Ascending aorta (tissue), 2 donors: Measurements from ENCODE around the gene TCAP. TPM values are rescaled to one million over a fixed set of nuclear protein-coding genes. Genes with fewer than 3 reads are reported as not detected.

Experiments
- DNase-seq, 2 donors: peaks; one replicate each; pipeline ENCODE4 v3.0.0-alpha.2; 2019; ENCODE audit warnings: low spot score in 2 of 2
- H3K27ac ChIP-seq, 2 donors: fragments of 200-600 bp; sonication (generic); one replicate each; pipeline ENCODE4 v1.5.1; 2016 to 2017; ENCODE audit warnings: mild to moderate bottlenecking in 1 of 2
- H3K27me3 ChIP-seq: fragments of 200-600 bp; sonication (generic); one replicate; pipeline ENCODE4 v1.5.1; 2017
- H3K36me3 ChIP-seq, 2 donors: fragments of 200-600 bp; sonication (generic); one replicate each; pipeline ENCODE4 v1.5.1; 2016
- H3K4me1 ChIP-seq, 2 donors: fragments of 200-600 bp; sonication (generic); one replicate each; pipeline ENCODE4 v1.5.1; 2016 to 2017; ENCODE audit warnings: mild to moderate bottlenecking in 1 of 2
- H3K4me3 ChIP-seq, 2 donors: fragments of 200-600 bp; sonication (generic); one replicate each; pipeline ENCODE4 v1.5.1; 2016 to 2017; ENCODE audit warnings: mild to moderate bottlenecking in 1 of 2
- H3K9me3 ChIP-seq, 2 donors: fragments of 200-600 bp; sonication (generic); one replicate each; pipeline ENCODE4 v1.5.1; 2016
- CTCF ChIP-seq, 3 experiments: fragments of 200-600 bp in 2 of 3; fragments of 450-650 bp in 1 of 3; sonication (generic) in 2 of 3; IDR thresholded peaks; one replicate each; pipeline ENCODE4 v1.5.1; 2016 to 2019; ENCODE audit warnings: antibody characterized with exemption in 3 of 3, mild to moderate bottlenecking in 1 of 3, moderate library complexity in 1 of 3
- intact Hi-C: fragments of 100-400 bp; cut with DNase I; formaldehyde crosslinking; loops from one replicate; pipeline ENCODE4 v1.15.1; 2023
- total RNA-seq: library from RNA; depleted of rRNA; stranded (reverse); fragments of >200 nt; gene quantifications from one replicate; pipeline ENCODE4 v1.1.0, GENCODE V29; 2016

TCAP gene
- total RNA-seq, 1 donor from 2014 or later: not detected

GRCh38 chr17:39628655-39629493, 36.3 kb upstream of the TCAP start:
- DNase-seq: no peak
- H3K4me1 ChIP-seq: peaks cover 7 to 11% of the 10 kb centered on the region in 2 donors
- no peak for TF ChIP-seq CTCF (IDR thresholded peaks at IDR 0.05)
- intact Hi-C loops: no loop called here
- no peaks in the 10 kb centered on the region for H3K9me3 ChIP-seq
- peaks cover 13% of the 10 kb centered on the region for H3K27me3 ChIP-seq
- no peak overlapping the region for H3K4me3 ChIP-seq
- no peaks in the 10 kb centered on the region for H3K36me3 ChIP-seq
- no peak overlapping the region for H3K27ac ChIP-seq

- Histone ChIP-seq H3K4me1 (peaks cover 7 to 11% of the 10 kb centered on the region in 2 donors), H3K4me3 (no peak overlapping the region), H3K36me3 (no peaks in the 10 kb centered on the region), H3K9me3 (no peaks in the 10 kb centered on the region), H3K27ac (no peak overlapping the region), H3K27me3 (peaks cover 13% of the 10 kb centered on the region)
- no peak for TF ChIP-seq CTCF (IDR thresholded peaks at IDR 0.05)
- no peak for DNase-seq
- intact Hi-C loops: no loop called here
These were observed 35.7 kb upstream of the TCAP start for GRCh38 chr17:39629494-39629880.

- no peak for DNase-seq
- no peak overlapping the region for H3K4me3 ChIP-seq
- H3K27me3 ChIP-seq: peaks cover 13% of the 10 kb centered on the region
- TF ChIP-seq CTCF (IDR thresholded peaks at IDR 0.05): no peak
- H3K27ac ChIP-seq: no peak overlapping the region
- intact Hi-C loops: no loop called here
- peaks cover 7 to 11% of the 10 kb centered on the region in 2 donors for H3K4me1 ChIP-seq
- no peaks in the 10 kb centered on the region for H3K9me3 ChIP-seq
- H3K36me3 ChIP-seq: no peaks in the 10 kb centered on the region
These were observed 35.3 kb upstream of the TCAP start for GRCh38 chr17:39629898-39630297.

GRCh38 chr17:39631403-39631802, 33.7 kb upstream of the TCAP start:
- H3K36me3 ChIP-seq: no peaks in the 10 kb centered on the region
- H3K27ac ChIP-seq: no peak overlapping the region
- no peak for TF ChIP-seq CTCF (IDR thresholded peaks at IDR 0.05)
- H3K9me3 ChIP-seq: no peaks in the 10 kb centered on the region
- peaks cover 12% of the 10 kb centered on the region for H3K27me3 ChIP-seq
- DNase-seq: no peak
- intact Hi-C loops: no loop called here
- peaks cover 9 to 15% of the 10 kb centered on the region in 2 donors for H3K4me1 ChIP-seq
- H3K4me3 ChIP-seq: no peak overlapping the region

- peaks cover 2% of the 10 kb centered on the region for H3K27me3 ChIP-seq
- peaks cover 5 to 10% of the 10 kb centered on the region in 2 donors for H3K4me1 ChIP-seq
- H3K4me3 ChIP-seq: no peak overlapping the region
- H3K36me3 ChIP-seq: no peaks in the 10 kb centered on the region
- intact Hi-C loops: no loop called here
- DNase-seq: no peak
- no peaks in the 10 kb centered on the region for H3K9me3 ChIP-seq
- no peak for TF ChIP-seq CTCF (IDR thresholded peaks at IDR 0.05)
- H3K27ac ChIP-seq: no peak overlapping the region
These were observed 32.8 kb upstream of the TCAP start for GRCh38 chr17:39632153-39632941.
